ENCODE data around the gene TRIO.

- no peak for TF ChIP-seq CTCF (conservative IDR thresholded peaks at IDR 0.05 in 1 of 2, IDR thresholded peaks at IDR 0.05 in 1 of 2; ENCODE audit: low read depth in 1 of 2, low read length in 2 of 2)
- TF ChIP-seq EZH2 (IDR thresholded peaks at IDR 0.05; ENCODE audit: low read length, missing control alignments), result no peak
Observed at GRCh38 chr5:14118551-14119320, 24.4 kb upstream of the TRIO start.
